Erythroblast (primary cell): ENCODE measurements around the gene RDH5.

Experiments used
- GATA1 ChIP-seq: IDR thresholded peaks from 2 replicates; pipeline ENCODE4 v1.6.1; 2011; ENCODE audit warnings: low read depth, mild to moderate bottlenecking, control low read depth, low read length, moderate library complexity
- POLR2A ChIP-seq: IDR thresholded peaks from 2 replicates; pipeline ENCODE4 v1.6.1; 2011; ENCODE audit warnings: mild to moderate bottlenecking, low read length

- no peak for TF ChIP-seq POLR2A
- no peak for TF ChIP-seq GATA1
Observed at GRCh38 chr12:55702861-55703260, 17.3 kb upstream of the RDH5 start.
